Keratinocyte (primary cell): ENCODE measurements around the gene ZNF576.

Experiments used
- EZH2 ChIP-seq: IDR thresholded peaks from one replicate; pipeline ENCODE4 v1.6.1; 2012; ENCODE audit warnings: inconsistent platforms, mild to moderate bottlenecking, low read length, moderate library complexity
- TF ChIP-seq, protein P1 (sequence below), 3 experiments: IDR thresholded peaks in 1 of 3; conservative IDR thresholded peaks in 1 of 3; optimal IDR thresholded peaks in 1 of 3; 2 replicates in 2 of 3; 3 replicates in 1 of 3; pipeline versions ENCODE3 to v1.5.1; 2011; ENCODE audit warnings: low read length in 3 of 3, mild to moderate bottlenecking in 3 of 3, moderate library complexity in 2 of 3, control low read depth in 1 of 3, inconsistent platforms in 1 of 3; ENCODE audit not compliant: insufficient read depth in 2 of 3; ENCODE audit errors: extremely low read depth in 1 of 3

DNA sequence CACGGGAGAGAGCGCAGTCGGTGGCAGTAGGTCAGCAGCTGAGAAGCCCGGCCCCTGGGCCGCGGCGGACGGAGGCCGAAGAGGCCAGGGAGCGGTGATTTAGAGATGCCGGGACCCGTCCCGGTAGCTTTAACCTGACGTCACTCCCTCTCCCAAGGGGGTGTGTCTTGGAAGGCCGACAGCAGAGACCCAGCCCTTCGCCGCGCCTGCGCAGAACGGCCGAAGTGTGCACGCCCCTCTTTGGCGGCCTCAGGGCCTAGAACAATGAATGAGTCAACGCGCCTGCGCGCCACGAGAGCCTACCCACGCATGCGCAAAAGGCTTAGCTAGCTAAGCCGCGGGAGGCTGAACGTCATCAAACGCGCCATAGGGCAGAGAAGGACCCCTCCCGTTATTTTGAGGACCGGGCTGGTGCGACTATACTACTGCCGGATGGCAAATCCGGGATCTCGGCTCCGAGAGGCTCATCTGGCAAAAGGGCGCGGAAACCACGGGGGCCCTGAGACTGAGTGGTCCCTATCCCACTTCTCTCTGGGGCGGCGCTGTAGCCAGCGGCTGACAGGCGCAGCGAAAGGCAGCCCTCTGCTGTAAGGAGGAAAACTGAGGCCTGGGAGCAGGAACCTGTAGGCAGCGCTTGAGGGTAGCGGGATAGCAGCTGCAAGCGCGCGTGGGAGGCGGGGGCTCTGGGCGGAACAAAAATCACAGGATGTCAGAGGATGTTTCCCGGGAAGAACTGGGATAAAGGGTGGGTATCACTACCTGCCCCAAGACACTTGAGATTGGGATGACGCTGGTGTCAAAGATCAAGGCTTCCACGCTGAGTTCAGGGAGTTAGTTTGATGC lies at the start of gene ZNF576, which contains the start of gene IRGQ:
- TF ChIP-seq EZH2 = no peak
- TF ChIP-seq, protein P1, sequence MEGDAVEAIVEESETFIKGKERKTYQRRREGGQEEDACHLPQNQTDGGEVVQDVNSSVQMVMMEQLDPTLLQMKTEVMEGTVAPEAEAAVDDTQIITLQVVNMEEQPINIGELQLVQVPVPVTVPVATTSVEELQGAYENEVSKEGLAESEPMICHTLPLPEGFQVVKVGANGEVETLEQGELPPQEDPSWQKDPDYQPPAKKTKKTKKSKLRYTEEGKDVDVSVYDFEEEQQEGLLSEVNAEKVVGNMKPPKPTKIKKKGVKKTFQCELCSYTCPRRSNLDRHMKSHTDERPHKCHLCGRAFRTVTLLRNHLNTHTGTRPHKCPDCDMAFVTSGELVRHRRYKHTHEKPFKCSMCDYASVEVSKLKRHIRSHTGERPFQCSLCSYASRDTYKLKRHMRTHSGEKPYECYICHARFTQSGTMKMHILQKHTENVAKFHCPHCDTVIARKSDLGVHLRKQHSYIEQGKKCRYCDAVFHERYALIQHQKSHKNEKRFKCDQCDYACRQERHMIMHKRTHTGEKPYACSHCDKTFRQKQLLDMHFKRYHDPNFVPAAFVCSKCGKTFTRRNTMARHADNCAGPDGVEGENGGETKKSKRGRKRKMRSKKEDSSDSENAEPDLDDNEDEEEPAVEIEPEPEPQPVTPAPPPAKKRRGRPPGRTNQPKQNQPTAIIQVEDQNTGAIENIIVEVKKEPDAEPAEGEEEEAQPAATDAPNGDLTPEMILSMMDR (optimal IDR thresholded peaks at IDR 0.05 in 1 of 3, IDR thresholded peaks at IDR 0.05 in 1 of 3, conservative IDR thresholded peaks at IDR 0.05 in 1 of 3; ENCODE audit: extremely low read depth in 1 of 3, insufficient read depth in 2 of 3, low read length in 3 of 3) = no peak
